HG03442 (cell line): Measurements from ENCODE around the gene C1orf53.

Experiments used
- ATAC-seq: cut with Tn5 transposase; IDR thresholded peaks from one replicate; pipeline ENCODE4 v1.9.1; 2021; ENCODE audit warnings: mild to moderate bottlenecking, moderate library complexity; ENCODE audit not compliant: unreplicated experiment

C1orf53 gene

GRCh38 chr1:197954718-197955418 lies 52.4 kb downstream of the C1orf53 start:
- ATAC-seq, result no peak

DNA sequence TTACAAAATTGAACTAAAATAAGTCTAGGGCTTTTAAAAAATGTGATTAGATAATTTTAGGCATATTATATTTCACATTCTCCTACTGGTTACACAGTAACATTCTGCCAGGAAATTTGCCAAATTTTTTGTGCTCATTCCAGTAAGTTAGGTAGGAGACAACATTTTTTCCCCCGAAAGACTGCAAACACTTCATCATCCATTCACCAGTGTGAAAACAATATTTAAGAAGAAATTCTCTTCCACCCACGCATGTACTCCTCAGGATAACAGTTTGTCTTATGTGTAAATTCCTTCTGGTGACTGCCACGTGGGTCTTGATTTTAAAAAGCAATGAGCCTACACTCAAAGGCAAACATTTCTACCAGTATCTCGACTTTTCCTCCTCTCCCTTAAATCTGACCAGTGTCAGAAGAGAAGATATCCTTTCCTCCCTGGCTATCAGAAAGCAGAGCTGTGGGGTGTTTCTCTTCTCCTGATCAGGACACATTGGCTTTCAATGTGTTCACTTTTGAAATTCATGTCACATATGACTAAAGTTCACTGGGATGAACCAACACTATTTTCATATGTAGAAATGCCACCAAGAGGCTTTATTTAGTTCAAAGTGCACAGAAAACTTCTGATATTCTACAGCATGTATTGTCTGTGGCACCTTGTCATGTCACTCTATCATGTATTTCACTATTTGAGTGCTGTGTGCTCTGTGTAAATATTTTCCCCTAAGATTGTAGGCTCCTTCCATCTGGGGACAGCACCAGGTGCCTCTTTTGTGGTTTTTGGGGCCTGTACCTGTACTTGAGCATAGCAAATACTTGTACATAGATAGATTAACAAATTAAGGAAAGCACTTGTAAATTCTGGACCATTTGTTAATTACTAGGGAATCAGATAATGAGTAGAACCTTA lies 53.3 kb downstream of the C1orf53 start:
- no peak for ATAC-seq
